Measurements from ENCODE around the gene ANKRD30A.

DNA sequence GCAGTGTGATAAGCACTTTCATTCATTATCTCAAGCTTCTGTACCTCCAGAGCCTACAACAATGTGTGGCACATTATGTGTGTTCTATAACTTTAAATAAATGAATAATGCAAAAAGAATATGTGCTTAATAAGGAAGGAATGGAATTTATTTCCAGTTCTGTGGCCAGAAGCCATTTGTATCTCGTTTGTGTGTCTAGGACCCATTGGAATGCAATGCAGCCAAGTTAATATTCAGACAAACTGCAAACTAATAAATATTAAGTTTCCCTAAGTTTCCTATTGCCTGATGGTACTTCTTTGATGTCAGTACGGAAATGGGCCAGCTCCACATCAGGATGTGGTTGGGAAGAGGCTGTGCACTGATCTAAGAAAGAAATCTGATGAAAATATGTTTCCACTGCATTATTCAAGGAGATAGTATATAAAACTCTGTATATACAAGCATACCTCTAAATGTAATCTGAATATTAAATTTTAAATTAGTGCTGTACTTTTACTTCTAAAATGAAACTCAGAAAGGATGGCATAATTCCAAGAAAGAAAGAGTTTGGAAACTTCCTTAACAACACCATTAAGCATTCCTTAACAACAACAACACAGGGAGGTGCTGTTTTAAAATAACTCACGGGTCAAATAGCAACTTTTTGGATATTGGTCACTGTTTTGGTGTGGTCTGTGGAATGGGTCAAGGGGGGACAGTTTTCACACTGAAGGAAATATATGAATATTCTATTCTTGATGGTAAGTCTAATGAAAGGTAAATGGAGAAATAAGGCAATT, 29.4 kb upstream of the ANKRD30A start:
- TF ChIP-seq, protein P1, sequence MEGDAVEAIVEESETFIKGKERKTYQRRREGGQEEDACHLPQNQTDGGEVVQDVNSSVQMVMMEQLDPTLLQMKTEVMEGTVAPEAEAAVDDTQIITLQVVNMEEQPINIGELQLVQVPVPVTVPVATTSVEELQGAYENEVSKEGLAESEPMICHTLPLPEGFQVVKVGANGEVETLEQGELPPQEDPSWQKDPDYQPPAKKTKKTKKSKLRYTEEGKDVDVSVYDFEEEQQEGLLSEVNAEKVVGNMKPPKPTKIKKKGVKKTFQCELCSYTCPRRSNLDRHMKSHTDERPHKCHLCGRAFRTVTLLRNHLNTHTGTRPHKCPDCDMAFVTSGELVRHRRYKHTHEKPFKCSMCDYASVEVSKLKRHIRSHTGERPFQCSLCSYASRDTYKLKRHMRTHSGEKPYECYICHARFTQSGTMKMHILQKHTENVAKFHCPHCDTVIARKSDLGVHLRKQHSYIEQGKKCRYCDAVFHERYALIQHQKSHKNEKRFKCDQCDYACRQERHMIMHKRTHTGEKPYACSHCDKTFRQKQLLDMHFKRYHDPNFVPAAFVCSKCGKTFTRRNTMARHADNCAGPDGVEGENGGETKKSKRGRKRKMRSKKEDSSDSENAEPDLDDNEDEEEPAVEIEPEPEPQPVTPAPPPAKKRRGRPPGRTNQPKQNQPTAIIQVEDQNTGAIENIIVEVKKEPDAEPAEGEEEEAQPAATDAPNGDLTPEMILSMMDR (IDR thresholded peaks at IDR 0.05; ENCODE audit: low read depth, low read length, missing input control) = no peak
- TF ChIP-seq, protein P2, sequence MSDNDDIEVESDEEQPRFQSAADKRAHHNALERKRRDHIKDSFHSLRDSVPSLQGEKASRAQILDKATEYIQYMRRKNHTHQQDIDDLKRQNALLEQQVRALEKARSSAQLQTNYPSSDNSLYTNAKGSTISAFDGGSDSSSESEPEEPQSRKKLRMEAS (IDR thresholded peaks at IDR 0.05) = no peak
- TF ChIP-seq GABPA (IDR thresholded peaks at IDR 0.05 in 1 of 2, conservative IDR thresholded peaks at IDR 0.05 in 1 of 2) (no peak), SP1 (IDR thresholded peaks at IDR 0.05) (no peak), EGR1 (IDR thresholded peaks at IDR 0.05; ENCODE audit: low read depth in 2 of 2) (no peak), RAD21 (IDR thresholded peaks at IDR 0.05) (no peak), YY1 (IDR thresholded peaks at IDR 0.05) (no peak), TAF1 (conservative IDR thresholded peaks at IDR 0.05) (no peak), RXRA (IDR thresholded peaks at IDR 0.05) (no peak), JUND (IDR thresholded peaks at IDR 0.05) (no peak), FOXA1 (IDR thresholded peaks at IDR 0.05) (no peak)
- TF ChIP-seq, protein P3, sequence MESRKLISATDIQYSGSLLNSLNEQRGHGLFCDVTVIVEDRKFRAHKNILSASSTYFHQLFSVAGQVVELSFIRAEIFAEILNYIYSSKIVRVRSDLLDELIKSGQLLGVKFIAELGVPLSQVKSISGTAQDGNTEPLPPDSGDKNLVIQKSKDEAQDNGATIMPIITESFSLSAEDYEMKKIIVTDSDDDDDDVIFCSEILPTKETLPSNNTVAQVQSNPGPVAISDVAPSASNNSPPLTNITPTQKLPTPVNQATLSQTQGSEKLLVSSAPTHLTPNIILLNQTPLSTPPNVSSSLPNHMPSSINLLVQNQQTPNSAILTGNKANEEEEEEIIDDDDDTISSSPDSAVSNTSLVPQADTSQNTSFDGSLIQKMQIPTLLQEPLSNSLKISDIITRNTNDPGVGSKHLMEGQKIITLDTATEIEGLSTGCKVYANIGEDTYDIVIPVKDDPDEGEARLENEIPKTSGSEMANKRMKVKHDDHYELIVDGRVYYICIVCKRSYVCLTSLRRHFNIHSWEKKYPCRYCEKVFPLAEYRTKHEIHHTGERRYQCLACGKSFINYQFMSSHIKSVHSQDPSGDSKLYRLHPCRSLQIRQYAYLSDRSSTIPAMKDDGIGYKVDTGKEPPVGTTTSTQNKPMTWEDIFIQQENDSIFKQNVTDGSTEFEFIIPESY (IDR thresholded peaks at IDR 0.05) = no peak
- TF ChIP-seq, protein P4, sequence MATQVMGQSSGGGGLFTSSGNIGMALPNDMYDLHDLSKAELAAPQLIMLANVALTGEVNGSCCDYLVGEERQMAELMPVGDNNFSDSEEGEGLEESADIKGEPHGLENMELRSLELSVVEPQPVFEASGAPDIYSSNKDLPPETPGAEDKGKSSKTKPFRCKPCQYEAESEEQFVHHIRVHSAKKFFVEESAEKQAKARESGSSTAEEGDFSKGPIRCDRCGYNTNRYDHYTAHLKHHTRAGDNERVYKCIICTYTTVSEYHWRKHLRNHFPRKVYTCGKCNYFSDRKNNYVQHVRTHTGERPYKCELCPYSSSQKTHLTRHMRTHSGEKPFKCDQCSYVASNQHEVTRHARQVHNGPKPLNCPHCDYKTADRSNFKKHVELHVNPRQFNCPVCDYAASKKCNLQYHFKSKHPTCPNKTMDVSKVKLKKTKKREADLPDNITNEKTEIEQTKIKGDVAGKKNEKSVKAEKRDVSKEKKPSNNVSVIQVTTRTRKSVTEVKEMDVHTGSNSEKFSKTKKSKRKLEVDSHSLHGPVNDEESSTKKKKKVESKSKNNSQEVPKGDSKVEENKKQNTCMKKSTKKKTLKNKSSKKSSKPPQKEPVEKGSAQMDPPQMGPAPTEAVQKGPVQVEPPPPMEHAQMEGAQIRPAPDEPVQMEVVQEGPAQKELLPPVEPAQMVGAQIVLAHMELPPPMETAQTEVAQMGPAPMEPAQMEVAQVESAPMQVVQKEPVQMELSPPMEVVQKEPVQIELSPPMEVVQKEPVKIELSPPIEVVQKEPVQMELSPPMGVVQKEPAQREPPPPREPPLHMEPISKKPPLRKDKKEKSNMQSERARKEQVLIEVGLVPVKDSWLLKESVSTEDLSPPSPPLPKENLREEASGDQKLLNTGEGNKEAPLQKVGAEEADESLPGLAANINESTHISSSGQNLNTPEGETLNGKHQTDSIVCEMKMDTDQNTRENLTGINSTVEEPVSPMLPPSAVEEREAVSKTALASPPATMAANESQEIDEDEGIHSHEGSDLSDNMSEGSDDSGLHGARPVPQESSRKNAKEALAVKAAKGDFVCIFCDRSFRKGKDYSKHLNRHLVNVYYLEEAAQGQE (IDR thresholded peaks at IDR 0.05) = no peak
- TF ChIP-seq, protein P5, sequence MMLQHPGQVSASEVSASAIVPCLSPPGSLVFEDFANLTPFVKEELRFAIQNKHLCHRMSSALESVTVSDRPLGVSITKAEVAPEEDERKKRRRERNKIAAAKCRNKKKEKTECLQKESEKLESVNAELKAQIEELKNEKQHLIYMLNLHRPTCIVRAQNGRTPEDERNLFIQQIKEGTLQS (IDR thresholded peaks at IDR 0.05) = no peak

Measured in liver (tissue), 3 donors.